Sigmoid colon (tissue), 7 donors: ENCODE data around the gene ZFAND6. TPM values are rescaled to one million over a fixed set of nuclear protein-coding genes. Genes with fewer than 3 reads are reported as not detected.
"Not testable (repeated sequence)": the region's sequence is repeated elsewhere in the genome, so short reads cannot be mapped to it uniquely, and the experiment has no call there.

ENCODE experiments used
- DNase-seq: peaks from one replicate; pipeline ENCODE4 v3.0.0-alpha.2; 2019
- H3K27ac ChIP-seq, 4 donors: fragments of 200-600 bp; sonication (generic); one replicate each; pipeline ENCODE4 v1.5.1; 2016 to 2019; ENCODE audit warnings: mild to moderate bottlenecking in 1 of 4
- H3K27me3 ChIP-seq, 3 donors: fragments of 200-600 bp; sonication (generic); one replicate each; pipeline ENCODE4 v1.5.1; 2019; ENCODE audit warnings: mild to moderate bottlenecking in 1 of 3
- H3K36me3 ChIP-seq, 4 donors: fragments of 200-600 bp; sonication (generic); one replicate each; pipeline ENCODE4 v1.5.1; 2016 to 2019
- H3K4me1 ChIP-seq, 4 donors: fragments of 200-600 bp; sonication (generic); one replicate each; pipeline ENCODE4 v1.5.1; 2017 to 2019
- H3K4me3 ChIP-seq, 4 donors: fragments of 200-600 bp; sonication (generic); one replicate each; pipeline ENCODE4 v1.5.1; 2017 to 2019; ENCODE audit warnings: mild to moderate bottlenecking in 2 of 4, moderate library complexity in 1 of 4
- H3K9me3 ChIP-seq, 4 donors: fragments of 200-600 bp in 3 of 4; sonication (generic) in 3 of 4; one replicate each; pipeline versions ENCODE4 v1.5.1 to v1.6.1; 2013 to 2019
- EP300 ChIP-seq, 4 donors: sonication (generic); formaldehyde crosslinking; IDR thresholded peaks; one replicate each; pipeline ENCODE4 v1.6.1; 2017; ENCODE audit warnings: antibody characterized with exemption in 4 of 4
- POLR2A ChIP-seq, 2 donors: fragments of 450-650 bp; IDR thresholded peaks; one replicate each; pipeline ENCODE4 v1.6.1; 2016; ENCODE audit warnings: antibody characterized with exemption in 2 of 2, mild to moderate bottlenecking in 2 of 2, moderate library complexity in 2 of 2
- POLR2AphosphoS5 ChIP-seq, 4 donors: sonication (generic); formaldehyde crosslinking; IDR thresholded peaks; one replicate each; pipeline ENCODE4 v1.6.1; 2017; ENCODE audit warnings: antibody characterized with exemption in 4 of 4
- WGBS, 2 donors: extraction: QIAGEN DNeasy Blood & Tissue Kit; methylation state at CpG; one replicate each; pipeline ENCODE4 v1.1.7; 2013; 5-methylcytosine and 5-hydroxymethylcytosine counted together
- intact Hi-C: fragments of 100-400 bp; cut with DNase I; formaldehyde crosslinking; loops from one replicate; pipeline ENCODE4 v1.15.1; 2023
- polyA plus RNA-seq, 3 donors: library from polyadenylated mRNA; stranded (reverse); fragments of 200-250 nt; gene quantifications; one replicate each; pipeline ENCODE4 v1.2.3, GENCODE V29; 2013
- total RNA-seq, 4 donors: library from RNA; depleted of rRNA; stranded (reverse); fragments of >200 nt; gene quantifications; one replicate each; pipeline ENCODE4 v1.1.0, GENCODE V29; 2016
- TF ChIP-seq, protein P1 (sequence below), 4 experiments: fragments of 450-650 bp in 3 of 4; fragments of 200-600 bp in 1 of 4; IDR thresholded peaks; one replicate each; pipeline ENCODE4 v1.5.1; 2016 to 2019; ENCODE audit warnings: antibody characterized with exemption in 4 of 4, mild to moderate bottlenecking in 3 of 4, moderate library complexity in 2 of 4
- donor health status: healthy with polysubstance abuse.
- donor health status: Bipolar disorder and iron deficiency.
- donor health status: healthy.

ZFAND6 gene
- total RNA-seq (100 to 1,000 TPM; 116 to 177 (median 155) TPM), polyA plus RNA-seq (100 to 1,000 TPM in 2 of 3 donors, 10 to 100 TPM in 1; 65.8 to 188 (median 135) TPM)

DNA sequence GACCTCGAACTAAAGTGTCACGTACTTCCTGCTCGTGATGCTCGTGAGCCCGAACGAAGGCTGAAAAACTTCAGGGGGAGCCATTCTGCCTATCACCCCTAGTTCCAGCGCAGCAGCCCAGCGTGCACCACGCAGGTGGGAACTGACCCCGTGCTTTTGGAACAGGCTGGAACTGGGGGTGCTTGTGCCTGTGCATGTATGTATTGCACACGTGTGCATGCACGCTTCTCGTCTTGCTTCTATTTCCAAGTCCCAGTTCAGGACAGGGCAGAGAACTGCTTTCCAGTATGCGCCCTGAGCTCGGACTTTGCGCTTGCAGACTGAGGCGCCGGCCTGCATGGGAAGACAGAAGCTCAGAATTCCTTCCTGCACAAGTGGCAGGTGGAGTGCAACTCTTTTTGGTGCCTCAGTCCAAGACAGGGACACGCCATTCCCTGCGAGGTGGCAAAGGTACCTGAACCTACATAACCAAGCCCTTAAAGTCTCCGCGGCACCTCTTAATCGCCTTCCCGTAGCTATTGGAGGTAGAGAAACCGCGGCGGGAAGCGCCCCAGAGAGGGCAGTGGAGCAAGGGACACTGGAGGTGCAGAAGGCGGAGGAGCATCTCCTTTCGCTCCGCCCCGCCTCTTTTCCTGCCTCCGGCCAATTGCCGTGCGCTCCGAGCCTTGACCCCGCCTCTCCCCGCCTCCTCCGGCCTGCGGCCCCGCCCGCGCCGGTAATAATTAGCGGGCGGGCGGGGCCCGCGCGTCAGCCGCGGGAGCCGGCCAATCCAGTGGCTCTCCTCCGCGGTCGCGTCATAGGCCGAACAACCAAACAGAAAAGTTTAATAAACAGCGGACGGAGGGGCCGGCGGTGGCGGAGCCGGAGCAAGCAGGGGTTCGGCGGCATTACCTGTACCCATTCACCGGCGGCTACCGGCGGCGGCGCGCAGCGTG lies at the start of gene ZFAND6:
ZFAND6 (plus strand) TSS at position 826 of the 935 bp plus-strand sequence. CDS start 60,669 bp downstream, outside the sequence.
- no peaks in the 10 kb centered on the region for H3K27me3 ChIP-seq
- peaks cover 0 to 31% (median 22%) of the 10 kb centered on the region in 4 donors for H3K4me1 ChIP-seq
- peak within 1 kb of the TSS; percentile 47 to 96 (median 87) for H3K4me3 ChIP-seq
- whole genome bisulfite sequencing, 2 donors: 0 to 1% methylated on average over 74 of the region's 74 CpGs
- TF ChIP-seq POLR2A (IDR thresholded peaks at IDR 0.05) (peak; percentile 59 to 67), POLR2AphosphoS5 (IDR thresholded peaks at IDR 0.05) (peak; percentile 82 to 94 (median 92)), EP300 (IDR thresholded peaks at IDR 0.05) (no peak)
- TF ChIP-seq, protein P1, sequence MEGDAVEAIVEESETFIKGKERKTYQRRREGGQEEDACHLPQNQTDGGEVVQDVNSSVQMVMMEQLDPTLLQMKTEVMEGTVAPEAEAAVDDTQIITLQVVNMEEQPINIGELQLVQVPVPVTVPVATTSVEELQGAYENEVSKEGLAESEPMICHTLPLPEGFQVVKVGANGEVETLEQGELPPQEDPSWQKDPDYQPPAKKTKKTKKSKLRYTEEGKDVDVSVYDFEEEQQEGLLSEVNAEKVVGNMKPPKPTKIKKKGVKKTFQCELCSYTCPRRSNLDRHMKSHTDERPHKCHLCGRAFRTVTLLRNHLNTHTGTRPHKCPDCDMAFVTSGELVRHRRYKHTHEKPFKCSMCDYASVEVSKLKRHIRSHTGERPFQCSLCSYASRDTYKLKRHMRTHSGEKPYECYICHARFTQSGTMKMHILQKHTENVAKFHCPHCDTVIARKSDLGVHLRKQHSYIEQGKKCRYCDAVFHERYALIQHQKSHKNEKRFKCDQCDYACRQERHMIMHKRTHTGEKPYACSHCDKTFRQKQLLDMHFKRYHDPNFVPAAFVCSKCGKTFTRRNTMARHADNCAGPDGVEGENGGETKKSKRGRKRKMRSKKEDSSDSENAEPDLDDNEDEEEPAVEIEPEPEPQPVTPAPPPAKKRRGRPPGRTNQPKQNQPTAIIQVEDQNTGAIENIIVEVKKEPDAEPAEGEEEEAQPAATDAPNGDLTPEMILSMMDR (IDR thresholded peaks at IDR 0.05): peak in 1 of 4 experiments; percentile 11
- intact Hi-C loops: loop anchor here (1.0 to 2.0 kb wide), 3 partner anchors 93 to 162 kb away; partner anchors contain the start of genes FAH and MTHFS
- peak within 1 kb of the TSS; percentile 90 to 98 (median 94) for H3K27ac ChIP-seq
- H3K36me3 ChIP-seq: no peaks in the 10 kb centered on the region
- H3K9me3 ChIP-seq: no peaks in the 10 kb centered on the region
- DNase-seq: peak; percentile 97

DNA sequence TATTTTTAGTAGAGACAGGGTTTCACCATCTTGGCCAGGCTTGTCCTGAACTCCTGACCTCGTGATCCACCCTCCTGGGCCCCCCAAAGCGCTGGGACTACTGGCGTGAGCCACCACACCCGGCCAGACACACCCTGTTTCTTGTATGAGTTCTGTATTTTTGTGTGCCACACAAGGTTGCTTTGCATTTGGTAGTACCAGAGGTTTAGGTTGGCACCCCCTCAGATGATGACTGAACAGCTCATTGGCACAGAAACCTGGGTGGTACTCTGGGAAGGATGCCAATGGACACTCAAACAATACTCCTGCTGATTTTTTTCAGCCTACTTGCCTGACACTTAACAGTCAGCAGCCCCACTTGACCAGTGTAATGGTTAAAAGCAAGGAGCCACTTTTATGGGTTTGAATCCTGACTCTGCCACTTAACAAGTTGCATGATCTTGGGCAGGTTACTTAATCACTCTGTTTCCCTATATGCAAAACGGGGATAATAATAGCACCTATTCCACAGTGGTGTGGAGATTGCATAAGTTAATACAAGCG lies 49.3 kb upstream of the ZFAND6 start:
- 42 to 66% methylated on average over 6 of the region's 6 CpGs for WGBS, 2 donors
- H3K36me3 ChIP-seq: no peaks in the 10 kb centered on the region
- H3K9me3 ChIP-seq: no peaks in the 10 kb centered on the region
- no peaks in the 10 kb centered on the region for H3K27me3 ChIP-seq
- TF ChIP-seq POLR2A (IDR thresholded peaks at IDR 0.05) (no peak), EP300 (IDR thresholded peaks at IDR 0.05) (no peak), POLR2AphosphoS5 (IDR thresholded peaks at IDR 0.05) (no peak)
- TF ChIP-seq, protein P1 (IDR thresholded peaks at IDR 0.05): no peak
- no peak overlapping the region for H3K27ac ChIP-seq
- intact Hi-C loops: no loop called here
- no peak for DNase-seq
- no peaks in the 10 kb centered on the region for H3K4me1 ChIP-seq
- H3K4me3 ChIP-seq: no peak overlapping the region

DNA sequence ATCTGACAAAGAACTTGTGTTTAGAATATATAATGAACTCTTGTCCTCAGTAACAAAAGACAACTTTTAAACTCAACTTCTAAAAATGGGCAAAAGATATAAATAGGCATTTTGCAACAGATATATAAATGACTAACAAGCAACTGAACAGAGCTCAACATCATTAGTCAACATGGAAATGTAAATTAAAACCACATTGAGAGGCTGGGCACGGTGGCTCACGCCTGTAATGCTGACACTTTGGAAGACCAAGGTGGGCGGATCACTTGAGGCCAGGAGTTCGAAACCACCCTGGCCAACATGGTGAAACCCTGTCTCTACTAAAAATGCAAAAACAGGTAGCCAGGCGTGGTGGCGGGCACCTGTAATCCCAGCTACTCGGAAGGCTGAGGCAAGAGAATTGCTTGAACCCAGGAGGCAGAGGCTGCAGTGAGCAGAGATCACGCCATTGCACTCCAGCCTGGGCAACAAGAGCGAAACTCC lies 48.4 kb upstream of the ZFAND6 start:
- H3K27me3 ChIP-seq, H3K4me3 ChIP-seq, H3K36me3 ChIP-seq, H3K9me3 ChIP-seq, H3K27ac ChIP-seq, DNase-seq, intact Hi-C loops, H3K4me1 ChIP-seq: not testable (repeated sequence)
- 84 to 90% methylated on average over 9 of the region's 9 CpGs for WGBS, 2 donors

DNA sequence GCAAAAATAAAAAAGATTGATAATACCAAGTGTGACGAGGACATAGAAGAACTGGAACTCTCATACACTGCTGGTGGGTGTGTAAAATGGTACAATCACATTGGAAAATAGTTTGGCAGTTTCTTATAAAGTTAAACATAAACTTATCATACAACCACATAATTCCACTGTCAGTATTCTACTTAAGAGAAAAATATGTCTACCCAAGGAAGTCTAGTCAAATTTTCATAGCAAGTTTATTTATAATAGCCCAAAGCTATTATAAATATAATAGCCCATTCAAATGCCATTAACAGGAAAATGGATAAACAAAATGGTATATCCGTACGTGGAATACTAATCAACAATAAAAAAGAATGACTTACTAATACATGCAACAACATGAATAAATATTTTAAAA lies 47.9 kb upstream of the ZFAND6 start:
- DNase-seq: no peak
- Histone ChIP-seq H3K27me3 (no peaks in the 10 kb centered on the region), H3K9me3 (no peaks in the 10 kb centered on the region), H3K4me1 (no peaks in the 10 kb centered on the region), H3K4me3 (no peak overlapping the region), H3K36me3 (no peaks in the 10 kb centered on the region), H3K27ac (no peak overlapping the region)
- TF ChIP-seq EP300 (IDR thresholded peaks at IDR 0.05): no peak
- TF ChIP-seq POLR2AphosphoS5 (IDR thresholded peaks at IDR 0.05): no peak
- TF ChIP-seq, protein P1 (IDR thresholded peaks at IDR 0.05): no peak
- no peak for TF ChIP-seq POLR2A (IDR thresholded peaks at IDR 0.05)
- WGBS, 2 donors: 75 to 76% methylated on average over 3 of the region's 3 CpGs
- intact Hi-C loops: no loop called here
